SK-N-SH treated with all-trans-retinoic acid at 6 μM for 48 hours (cell line): ENCODE measurements around the gene SMIM1.

Experiments
- ATAC-seq: fragments of 200-7000 bp; cut with Tn5 transposase; 3 replicates; pipeline ENCODE4 v1.9.1; 2020; ENCODE audit warnings: mild to moderate bottlenecking, moderate library complexity
- ARNTL ChIP-seq: fragments of 450-650 bp; formaldehyde crosslinking; IDR thresholded peaks from 2 replicates; pipeline ENCODE4 v1.5.0; 2020; ENCODE audit warnings: low read depth, mild to moderate bottlenecking, moderate library complexity, borderline replicate concordance
- BACH2 ChIP-seq: fragments of 250-450 bp; sonication (Bioruptor Pico); IDR thresholded peaks from 2 replicates; pipeline ENCODE4 v1.9.0; 2021; ENCODE audit warnings: mild to moderate bottlenecking, borderline replicate concordance
- CREB5 ChIP-seq: fragments of 250-450 bp; sonication (Bioruptor Pico); IDR thresholded peaks from 2 replicates; pipeline ENCODE4 v1.5.1; 2020; ENCODE audit warnings: low read depth, mild to moderate bottlenecking, moderate library complexity
- CSDC2 ChIP-seq: fragments of 250-450 bp; sonication (Bioruptor Pico); IDR thresholded peaks from 2 replicates; pipeline ENCODE4 v1.5.0; 2020; ENCODE audit warnings: mild to moderate bottlenecking, moderate library complexity
- ESRRG ChIP-seq: fragments of 250-450 bp; sonication (Bioruptor Pico); IDR thresholded peaks from 2 replicates; pipeline ENCODE4 v1.6.1; 2021; ENCODE audit warnings: mild to moderate bottlenecking
- GLIS3 ChIP-seq: fragments of 250-450 bp; sonication (Bioruptor Pico); IDR thresholded peaks from 2 replicates; pipeline ENCODE4 v1.5.0; 2020; ENCODE audit warnings: mild to moderate bottlenecking, moderate library complexity
- ISL1 ChIP-seq: fragments of 250-450 bp; sonication (Bioruptor Pico); IDR thresholded peaks from 2 replicates; pipeline ENCODE4 v2.1.2; 2022; ENCODE audit warnings: mild to moderate bottlenecking, moderate library complexity
- OSR1 ChIP-seq: fragments of 250-450 bp; sonication (Bioruptor Pico); IDR thresholded peaks from 2 replicates; pipeline ENCODE4 v1.8.0; 2022; ENCODE audit warnings: moderate library complexity, mild to moderate bottlenecking, inconsistent platforms
- PATZ1 ChIP-seq: fragments of 250-450 bp; sonication (Bioruptor Pico); IDR thresholded peaks from 2 replicates; pipeline ENCODE4 v1.8.0; 2020; ENCODE audit warnings: mild to moderate bottlenecking, moderate library complexity, borderline replicate concordance
- POU6F1 ChIP-seq: fragments of 250-450 bp; sonication (Bioruptor Pico); IDR thresholded peaks from 2 replicates; pipeline ENCODE4 v1.8.0; 2021; ENCODE audit warnings: low read depth, mild to moderate bottlenecking, moderate library complexity, borderline replicate concordance
- PPARA ChIP-seq: fragments of 250-450 bp; sonication (Bioruptor Pico); IDR thresholded peaks from 2 replicates; pipeline ENCODE4 v1.5.0; 2020; ENCODE audit warnings: mild to moderate bottlenecking, borderline replicate concordance
- RARB ChIP-seq: fragments of 250-450 bp; sonication (Bioruptor Pico); IDR thresholded peaks from 2 replicates; pipeline ENCODE4 v1.8.0; 2021; ENCODE audit warnings: mild to moderate bottlenecking, moderate library complexity
- SNAI2 ChIP-seq: fragments of 250-450 bp; sonication (Bioruptor Pico); IDR thresholded peaks from 2 replicates; pipeline ENCODE4 v1.5.0; 2020; ENCODE audit warnings: mild to moderate bottlenecking, moderate library complexity
- TCF4 ChIP-seq: fragments of 250-450 bp; sonication (Bioruptor Pico); IDR thresholded peaks from 2 replicates; pipeline ENCODE4 v1.8.0; 2021; ENCODE audit warnings: mild to moderate bottlenecking, moderate library complexity, borderline replicate concordance
- TOX ChIP-seq: fragments of 250-450 bp; sonication (Bioruptor Pico); IDR thresholded peaks from 2 replicates; pipeline ENCODE4 v1.8.0; 2021; ENCODE audit warnings: mild to moderate bottlenecking, moderate library complexity, borderline replicate concordance
- ZC3H10 ChIP-seq: fragments of 250-450 bp; sonication (Bioruptor Pico); IDR thresholded peaks from 2 replicates; pipeline ENCODE4 v1.5.1; 2021; ENCODE audit warnings: mild to moderate bottlenecking, moderate library complexity
- ZFP3 ChIP-seq: fragments of 250-450 bp; sonication (Bioruptor Pico); IDR thresholded peaks from 2 replicates; pipeline ENCODE4 v1.5.0; 2020; ENCODE audit warnings: mild to moderate bottlenecking, moderate library complexity
- ZFP30 ChIP-seq: fragments of 450-650 bp; formaldehyde crosslinking; IDR thresholded peaks from 2 replicates; pipeline ENCODE4 v1.5.0; 2022; ENCODE audit warnings: mild to moderate bottlenecking, moderate library complexity
- ZNF70 ChIP-seq: fragments of 450-650 bp; formaldehyde crosslinking; IDR thresholded peaks from 2 replicates; pipeline ENCODE4 v1.5.0; 2020; ENCODE audit warnings: mild to moderate bottlenecking, moderate library complexity
- ZNF8 ChIP-seq: fragments of 450-650 bp; formaldehyde crosslinking; IDR thresholded peaks from 2 replicates; pipeline ENCODE4 v1.5.0; 2020; ENCODE audit warnings: mild to moderate bottlenecking, moderate library complexity

SMIM1 gene

GRCh38 chr1:3749512-3749911, 23.0 kb upstream of the SMIM1 start (continued):
- no peak for TF ChIP-seq PATZ1
- TF ChIP-seq OSR1 (CRISPR knock-in tag), result no peak
- no peak for TF ChIP-seq PPARA (CRISPR knock-in tag)
- TF ChIP-seq, all 23 proteins: peak for 0

- no peak for ATAC-seq
- TF ChIP-seq CSDC2 (CRISPR knock-in tag), result no peak
- TF ChIP-seq ZNF8 (CRISPR knock-in tag), result no peak
- TF ChIP-seq ZC3H10 (CRISPR knock-in tag), result no peak
- TF ChIP-seq ESRRG (CRISPR knock-in tag), result no peak
- no peak for TF ChIP-seq RARB
- TF ChIP-seq SNAI2 (CRISPR knock-in tag), result no peak
- TF ChIP-seq CREB5 (CRISPR knock-in tag), result no peak
- TF ChIP-seq ISL1 (CRISPR knock-in tag), result no peak
These were observed 21.8 kb upstream of the SMIM1 start for GRCh38 chr1:3750741-3751140.

GRCh38 chr1:3752400-3752945, 20.1 kb upstream of the SMIM1 start, which contains the start of gene CCDC27:
Gene CCDC27 (plus strand): TSS chr1:3752450. CDS start chr1:3752482, 32 bp downstream.
- no peak for TF ChIP-seq CSDC2 (CRISPR knock-in tag)
- TF ChIP-seq CREB5 (CRISPR knock-in tag), result no peak
- TF ChIP-seq ZC3H10 (CRISPR knock-in tag), result no peak
- TF ChIP-seq BACH2, result no peak
- no peak for TF ChIP-seq TOX (CRISPR knock-in tag)
- no peak for TF ChIP-seq GLIS3 (CRISPR knock-in tag)
- no peak for TF ChIP-seq ZNF70 (CRISPR knock-in tag)
- TF ChIP-seq POU6F1 (CRISPR knock-in tag), result no peak
- TF ChIP-seq SNAI2 (CRISPR knock-in tag), result no peak
- no peak for TF ChIP-seq PATZ1
- no peak for TF ChIP-seq TCF4
- TF ChIP-seq ARNTL (CRISPR knock-in tag), result no peak
- no peak for TF ChIP-seq PPARA (CRISPR knock-in tag)
- no peak for TF ChIP-seq OSR1 (CRISPR knock-in tag)
- no peak for TF ChIP-seq ZFP30 (CRISPR knock-in tag)
- no peak for TF ChIP-seq ZNF8 (CRISPR knock-in tag)
- TF ChIP-seq RARB, result no peak
- TF ChIP-seq ZFP3 (CRISPR knock-in tag), result no peak
- no peak for TF ChIP-seq ISL1 (CRISPR knock-in tag)
- no peak for ATAC-seq
